B cell (primary cell): ENCODE results near the gene CDH12. TPM values are rescaled to one million over a fixed set of nuclear protein-coding genes. Genes with fewer than 3 reads are reported as not detected.

Experiments
- ATAC-seq: fragments of 200-7000 bp; cut with Tn5 transposase; one replicate; pipeline ENCODE4 v1.10.0; 2021; ENCODE audit warnings: low read depth, mild to moderate bottlenecking, moderate number of reproducible peaks, moderate library complexity
- CTCF ChIA-PET: fragments of 350-600 bp; sonication (Branson Sonifier 250); formaldehyde crosslinking; loops from one replicate; lab custom pipeline; 2021; ENCODE audit warnings: antibody characterized with exemption, inconsistent platforms; lab: Charles Lee
- POLR2A ChIA-PET: fragments of 350-600 bp; sonication (Branson Sonifier 250); formaldehyde crosslinking; loops from one replicate; lab custom pipeline; 2021; ENCODE audit warnings: antibody characterized with exemption; lab: Charles Lee
- DNase-seq: peaks from one replicate; pipeline ENCODE4 v3.0.0; 2013
- H2AFZ ChIP-seq: 2 replicates; pipeline ENCODE4 v1.6.1; 2012; ENCODE audit warnings: mild to moderate bottlenecking, low read depth, low read length; ENCODE audit not compliant: insufficient read depth, poor library complexity, severe bottlenecking
- H3K27ac ChIP-seq, 2 donors: 1 replicate in 1 of 2; 2 replicates in 1 of 2; pipeline ENCODE4 v1.5.1; 2012 to 2013; ENCODE audit warnings: low read length in 2 of 2, mild to moderate bottlenecking in 2 of 2, moderate library complexity in 1 of 2
- H3K27me3 ChIP-seq, 4 experiments: fragments of 200-600 bp in 1 of 4; sonication (generic) in 1 of 4; replicated peaks in 1 of 4; 1 replicate in 2 of 4; 2 replicates in 2 of 4; pipeline versions ENCODE4 v1.6.1 to v1.7.0; 2013 to 2016; ENCODE audit warnings: low read length in 3 of 4, mild to moderate bottlenecking in 2 of 4, mixed read lengths in 1 of 4, moderate library complexity in 1 of 4; ENCODE audit not compliant: insufficient read depth in 4 of 4, control insufficient read depth in 3 of 4; ENCODE audit errors: control extremely low read depth in 1 of 4
- H3K36me3 ChIP-seq, 2 experiments: replicated peaks in 1 of 2; 1 replicate in 1 of 2; 2 replicates in 1 of 2; pipeline versions ENCODE4 v1.6.1 to v1.7.1; 2013; ENCODE audit warnings: low read length in 1 of 2; ENCODE audit not compliant: insufficient read depth in 2 of 2, control insufficient read depth in 1 of 2; ENCODE audit errors: control extremely low read depth in 1 of 2, extremely low read depth in 1 of 2
- H3K4me1 ChIP-seq, 2 donors: fragments of 200-600 bp in 1 of 2; sonication (generic) in 1 of 2; 1 replicate in 1 of 2; 2 replicates in 1 of 2; pipeline versions ENCODE4 v1.5.1 to v1.6.1; 2013 to 2017; ENCODE audit warnings: low read length in 2 of 2; ENCODE audit not compliant: control insufficient read depth in 2 of 2, insufficient read depth in 2 of 2
- H3K4me2 ChIP-seq: replicated peaks from 2 replicates; pipeline ENCODE3; 2012; ENCODE audit warnings: mild to moderate bottlenecking, low read depth, low read length; ENCODE audit not compliant: poor library complexity, severe bottlenecking
- H3K4me3 ChIP-seq, 5 experiments: fragments of 200-600 bp in 1 of 5; sonication (generic) in 1 of 5; 1 replicate in 3 of 5; 2 replicates in 2 of 5; pipeline versions ENCODE4 v1.5.1 to v1.7.0; 2011 to 2016; ENCODE audit warnings: low read length in 4 of 5, mild to moderate bottlenecking in 4 of 5, low read depth in 2 of 5, control low read depth in 1 of 5, moderate library complexity in 1 of 5; ENCODE audit not compliant: insufficient read depth in 1 of 5; ENCODE audit errors: control extremely low read depth in 1 of 5, extremely low read depth in 1 of 5
- H3K79me2 ChIP-seq: fragments of 200-600 bp; sonication (generic); one replicate; pipeline ENCODE4 v1.6.0; 2016; ENCODE audit warnings: low read length; ENCODE audit not compliant: control insufficient read depth, insufficient read depth
- H3K9ac ChIP-seq: fragments of 200-600 bp; sonication (generic); 2 replicates; pipeline ENCODE4 v1.6.1; 2017; ENCODE audit warnings: mild to moderate bottlenecking, low read length, moderate library complexity
- H3K9me3 ChIP-seq, 3 donors: one replicate each; pipeline versions ENCODE4 v1.6.1 to v1.7.1; 2013; ENCODE audit warnings: low read length in 2 of 3; ENCODE audit not compliant: control insufficient read depth in 2 of 3, insufficient read depth in 1 of 3; ENCODE audit errors: control extremely low read depth in 1 of 3
- H4K20me1 ChIP-seq: 2 replicates; pipeline ENCODE4 v1.6.0; 2012; ENCODE audit warnings: mild to moderate bottlenecking, low read length; ENCODE audit not compliant: insufficient read depth, control insufficient read depth, poor library complexity, severe bottlenecking
- H3K27ac Mint-ChIP-seq: one replicate; pipeline ENCODE4 v1.8.0; 2021; ENCODE audit warnings: mixed read lengths
- H3K27me3 Mint-ChIP-seq: one replicate; pipeline ENCODE4 v1.8.0; 2021; ENCODE audit warnings: mixed read lengths
- H3K4me1 Mint-ChIP-seq: one replicate; pipeline ENCODE4 v1.8.0; 2021; ENCODE audit warnings: mixed read lengths
- H3K4me3 Mint-ChIP-seq: one replicate; pipeline ENCODE4 v1.8.0; 2021; ENCODE audit warnings: mixed read lengths
- H3K9me3 Mint-ChIP-seq: one replicate; pipeline ENCODE4 v1.8.0; 2022; ENCODE audit warnings: mixed read lengths; ENCODE audit not compliant: insufficient read depth
- EZH2 ChIP-seq: IDR thresholded peaks from 2 replicates; pipeline ENCODE4 v1.6.1; 2012; ENCODE audit warnings: borderline replicate concordance, low read depth, mild to moderate bottlenecking, moderate library complexity, low read length; ENCODE audit not compliant: insufficient read depth, poor library complexity, severe bottlenecking
- WGBS: methylation state at CpG from one replicate; pipeline ENCODE4 v1.1.5; 2013; ENCODE audit warnings: missing lambda C conversion rate; ENCODE audit not compliant: insufficient coverage; 5-methylcytosine and 5-hydroxymethylcytosine counted together
- intact Hi-C: fragments of 100-400 bp; cut with micrococcal nuclease; formaldehyde crosslinking; loops from one replicate; pipeline ENCODE4 v1.10.0; 2022
- polyA plus RNA-seq: library from polyadenylated mRNA; depleted of rRNA; stranded (reverse); fragments of >200 nt; gene quantifications from 2 replicates; pipeline ENCODE4 v1.2.3, GENCODE V29; 2012
- total RNA-seq, 2 donors: library from RNA; stranded (reverse); fragments of 120-200 nt in 1 of 2; gene quantifications; 1 replicate in 1 of 2; 2 replicates in 1 of 2; pipeline versions ENCODE4 v1.2.3 to v1.2.4, GENCODE V29; 2013 to 2022
- TF ChIP-seq, protein P1 (sequence below): fragments of 200-600 bp; IDR thresholded peaks from one replicate; pipeline ENCODE4 v1.8.0; 2022; ENCODE audit warnings: antibody characterized with exemption, mild to moderate bottlenecking

The CDH12 gene
- total and polyA plus RNA-seq, 2 donors (not counting 1 experiment from before 2014, with no cell fraction given): not detected

DNA sequence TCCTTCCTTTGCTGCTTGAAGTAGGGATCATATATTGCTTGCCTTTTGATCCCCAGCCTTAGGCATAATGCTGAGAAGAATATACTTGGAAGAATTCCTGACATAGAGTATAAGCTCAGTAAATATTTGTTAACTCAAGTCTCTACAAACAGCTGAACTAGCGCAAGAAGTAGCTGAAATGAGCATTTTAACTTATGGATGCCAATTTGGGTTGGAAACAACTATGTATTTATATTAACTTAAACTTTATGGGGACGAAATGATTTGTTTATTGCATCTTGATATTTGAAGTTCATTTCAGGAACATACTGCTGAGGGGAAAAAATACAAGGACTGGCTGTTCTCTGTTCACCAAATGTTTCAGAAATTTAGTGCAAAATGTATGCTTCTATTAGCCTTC lies 258.7 kb downstream of the CDH12 start:
- CTCF ChIA-PET: no interaction called here
- TF ChIP-seq, protein P1, sequence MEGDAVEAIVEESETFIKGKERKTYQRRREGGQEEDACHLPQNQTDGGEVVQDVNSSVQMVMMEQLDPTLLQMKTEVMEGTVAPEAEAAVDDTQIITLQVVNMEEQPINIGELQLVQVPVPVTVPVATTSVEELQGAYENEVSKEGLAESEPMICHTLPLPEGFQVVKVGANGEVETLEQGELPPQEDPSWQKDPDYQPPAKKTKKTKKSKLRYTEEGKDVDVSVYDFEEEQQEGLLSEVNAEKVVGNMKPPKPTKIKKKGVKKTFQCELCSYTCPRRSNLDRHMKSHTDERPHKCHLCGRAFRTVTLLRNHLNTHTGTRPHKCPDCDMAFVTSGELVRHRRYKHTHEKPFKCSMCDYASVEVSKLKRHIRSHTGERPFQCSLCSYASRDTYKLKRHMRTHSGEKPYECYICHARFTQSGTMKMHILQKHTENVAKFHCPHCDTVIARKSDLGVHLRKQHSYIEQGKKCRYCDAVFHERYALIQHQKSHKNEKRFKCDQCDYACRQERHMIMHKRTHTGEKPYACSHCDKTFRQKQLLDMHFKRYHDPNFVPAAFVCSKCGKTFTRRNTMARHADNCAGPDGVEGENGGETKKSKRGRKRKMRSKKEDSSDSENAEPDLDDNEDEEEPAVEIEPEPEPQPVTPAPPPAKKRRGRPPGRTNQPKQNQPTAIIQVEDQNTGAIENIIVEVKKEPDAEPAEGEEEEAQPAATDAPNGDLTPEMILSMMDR: no peak
- no peak for TF ChIP-seq EZH2
- Mint-ChIP-seq H3K9me3 (no peaks in the 10 kb centered on the region), H3K27ac (no peak overlapping the region), H3K27me3 (no peaks in the 10 kb centered on the region), H3K4me1 (no peaks in the 10 kb centered on the region), H3K4me3 (no peak overlapping the region)
- H3K4me3 ChIP-seq: no peak overlapping the region
- H3K4me2 ChIP-seq: no peak overlapping the region
- H3K9ac ChIP-seq: no peak overlapping the region
- POLR2A ChIA-PET: no interaction called here
- H3K27me3 ChIP-seq: no peaks in the 10 kb centered on the region
- H2AFZ ChIP-seq: no peak overlapping the region
- intact Hi-C loops: no loop called here
- WGBS: no CpG with 5 or more reads among the region's 2 CpGs
- no peaks in the 10 kb centered on the region for H3K9me3 ChIP-seq
- no peaks in the 10 kb centered on the region for H4K20me1 ChIP-seq
- DNase-seq: no peak
- no peak for ATAC-seq
- no peak overlapping the region for H3K27ac ChIP-seq
- H3K4me1 ChIP-seq: no peaks in the 10 kb centered on the region
- H3K36me3 ChIP-seq: no peaks in the 10 kb centered on the region
- H3K79me2 ChIP-seq: no peaks in the 10 kb centered on the region

DNA sequence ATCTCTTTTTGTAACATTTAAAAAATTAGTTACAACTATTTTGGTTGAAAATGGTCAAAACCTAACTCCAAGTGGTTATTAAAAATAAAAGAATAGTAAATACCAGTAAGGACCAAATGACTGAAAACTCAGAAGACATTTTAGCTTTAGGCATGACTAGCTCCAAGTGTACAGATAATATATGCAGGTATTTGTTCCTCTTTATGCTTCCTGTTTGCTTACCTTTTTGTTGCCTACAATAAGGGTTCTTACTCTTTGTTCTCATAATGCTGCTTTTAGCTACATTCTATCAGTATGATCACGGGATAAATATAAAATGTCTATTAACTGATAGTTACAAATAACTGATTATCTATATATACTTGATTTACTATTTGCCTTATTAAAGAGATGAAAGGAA lies 259.6 kb downstream of the CDH12 start:
- Histone ChIP-seq H3K4me2 (no peak overlapping the region), H3K9ac (no peak overlapping the region), H3K27me3 (no peaks in the 10 kb centered on the region), H3K36me3 (no peaks in the 10 kb centered on the region), H2AFZ (no peak overlapping the region), H3K4me3 (no peak overlapping the region), H3K4me1 (no peaks in the 10 kb centered on the region), H3K9me3 (no peaks in the 10 kb centered on the region), H4K20me1 (no peaks in the 10 kb centered on the region), H3K27ac (no peak overlapping the region), H3K79me2 (no peaks in the 10 kb centered on the region)
- H3K4me1 Mint-ChIP-seq: no peaks in the 10 kb centered on the region
- ATAC-seq: no peak
- H3K9me3 Mint-ChIP-seq: no peaks in the 10 kb centered on the region
- TF ChIP-seq, protein P1: no peak
- no CpG with 5 or more reads among the region's 1 CpG for WGBS
- no peaks in the 10 kb centered on the region for H3K27me3 Mint-ChIP-seq
- DNase-seq: no peak
- POLR2A ChIA-PET: no interaction called here
- H3K27ac Mint-ChIP-seq: no peak overlapping the region
- intact Hi-C loops: no loop called here
- no peak overlapping the region for H3K4me3 Mint-ChIP-seq
- CTCF ChIA-PET: no interaction called here
